Upper lobe of right lung (tissue), 1 donor: ENCODE data around the gene LIPA. TPM values are rescaled to one million over a fixed set of nuclear protein-coding genes. Genes with fewer than 3 reads are reported as not detected.
A peak's percentile ranks its signal among the peaks of the same experiment; 100 is the strongest.

Experiments used
- ATAC-seq: fragments of 200-7000 bp; cut with Tn5 transposase; one replicate; pipeline ENCODE4 v1.9.1; 2020; ENCODE audit warnings: mild to moderate bottlenecking, moderate library complexity
- DNase-seq: peaks from one replicate; pipeline ENCODE4 v3.0.0-alpha.2; 2020
- H3K27ac ChIP-seq: fragments of 200-600 bp; one replicate; pipeline ENCODE4 v1.8.0; 2022
- H3K27me3 ChIP-seq: fragments of 200-600 bp; one replicate; pipeline ENCODE4 v1.8.0; 2022; ENCODE audit warnings: mild to moderate bottlenecking
- H3K36me3 ChIP-seq: fragments of 200-600 bp; one replicate; pipeline ENCODE4 v1.8.0; 2022
- H3K4me1 ChIP-seq: fragments of 200-600 bp; one replicate; pipeline ENCODE4 v1.8.0; 2022
- H3K4me3 ChIP-seq: fragments of 200-600 bp; one replicate; pipeline ENCODE4 v1.8.0; 2022; ENCODE audit warnings: mild to moderate bottlenecking
- H3K9me3 ChIP-seq: fragments of 200-600 bp; one replicate; pipeline ENCODE4 v1.8.0; 2022
- intact Hi-C: fragments of 100-400 bp; cut with DNase I; formaldehyde crosslinking; loops from one replicate; pipeline ENCODE4 v1.11.0; 2022
- total RNA-seq: library from RNA; stranded (reverse); fragmentation: NEBNext Ultra II Directional; extraction: Animal tissue kit (Norgen Biotek cat#: 25700); gene quantifications from one replicate; pipeline ENCODE4 v1.2.1, GENCODE V29; 2021
- TF ChIP-seq, protein P1 (sequence below): fragments of 200-600 bp; IDR thresholded peaks from one replicate; pipeline ENCODE4 v1.8.0; 2022; ENCODE audit warnings: antibody characterized with exemption
- donor health status: DM: no; HTN: yes; CAD: no; lungs with severe emphysema.

LIPA gene
- total RNA-seq, 1 donor from 2014 or later: 194 TPM

DNA sequence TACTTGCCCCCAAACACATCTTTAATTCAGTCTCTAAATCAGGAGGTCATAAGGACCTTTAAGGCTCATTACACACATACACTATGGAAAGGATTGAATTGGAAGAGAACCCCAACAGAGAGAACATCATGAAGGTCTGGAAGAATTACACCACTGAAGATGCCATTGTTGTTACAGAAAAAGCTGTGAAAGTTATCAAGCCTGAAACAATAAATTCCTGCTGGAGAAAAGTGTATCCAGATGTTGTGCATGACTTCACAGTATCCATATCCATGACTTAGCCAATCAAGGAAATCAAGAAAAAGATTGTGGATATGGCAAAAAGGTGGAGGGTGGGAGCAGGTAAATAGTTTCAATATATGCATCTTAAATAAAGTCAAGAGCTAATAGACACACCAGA, 13.7 kb downstream of the LIPA start:
- TF ChIP-seq, protein P1, sequence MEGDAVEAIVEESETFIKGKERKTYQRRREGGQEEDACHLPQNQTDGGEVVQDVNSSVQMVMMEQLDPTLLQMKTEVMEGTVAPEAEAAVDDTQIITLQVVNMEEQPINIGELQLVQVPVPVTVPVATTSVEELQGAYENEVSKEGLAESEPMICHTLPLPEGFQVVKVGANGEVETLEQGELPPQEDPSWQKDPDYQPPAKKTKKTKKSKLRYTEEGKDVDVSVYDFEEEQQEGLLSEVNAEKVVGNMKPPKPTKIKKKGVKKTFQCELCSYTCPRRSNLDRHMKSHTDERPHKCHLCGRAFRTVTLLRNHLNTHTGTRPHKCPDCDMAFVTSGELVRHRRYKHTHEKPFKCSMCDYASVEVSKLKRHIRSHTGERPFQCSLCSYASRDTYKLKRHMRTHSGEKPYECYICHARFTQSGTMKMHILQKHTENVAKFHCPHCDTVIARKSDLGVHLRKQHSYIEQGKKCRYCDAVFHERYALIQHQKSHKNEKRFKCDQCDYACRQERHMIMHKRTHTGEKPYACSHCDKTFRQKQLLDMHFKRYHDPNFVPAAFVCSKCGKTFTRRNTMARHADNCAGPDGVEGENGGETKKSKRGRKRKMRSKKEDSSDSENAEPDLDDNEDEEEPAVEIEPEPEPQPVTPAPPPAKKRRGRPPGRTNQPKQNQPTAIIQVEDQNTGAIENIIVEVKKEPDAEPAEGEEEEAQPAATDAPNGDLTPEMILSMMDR: no peak
- intact Hi-C loops: no loop called here
- Histone ChIP-seq H3K9me3 (no peaks in the 10 kb centered on the region), H3K4me3 (no peak overlapping the region), H3K27ac (no peak overlapping the region), H3K4me1 (peaks cover 5% of the 10 kb centered on the region), H3K36me3 (peaks cover 17% of the 10 kb centered on the region), H3K27me3 (no peaks in the 10 kb centered on the region)
- ATAC-seq (no peak), DNase-seq (no peak)

- peaks cover 17% of the 10 kb centered on the region for H3K36me3 ChIP-seq
- H3K4me1 ChIP-seq: no peaks in the 10 kb centered on the region
- H3K4me3 ChIP-seq: no peak overlapping the region
- DNase-seq: no peak
- no peaks in the 10 kb centered on the region for H3K27me3 ChIP-seq
- TF ChIP-seq, protein P1: no peak
- no peak overlapping the region for H3K27ac ChIP-seq
- H3K9me3 ChIP-seq: no peaks in the 10 kb centered on the region
- intact Hi-C loops: no loop called here
- no peak for ATAC-seq
These were observed 15.3 kb downstream of the LIPA start for GRCh38 chr10:89236226-89236797.

DNA sequence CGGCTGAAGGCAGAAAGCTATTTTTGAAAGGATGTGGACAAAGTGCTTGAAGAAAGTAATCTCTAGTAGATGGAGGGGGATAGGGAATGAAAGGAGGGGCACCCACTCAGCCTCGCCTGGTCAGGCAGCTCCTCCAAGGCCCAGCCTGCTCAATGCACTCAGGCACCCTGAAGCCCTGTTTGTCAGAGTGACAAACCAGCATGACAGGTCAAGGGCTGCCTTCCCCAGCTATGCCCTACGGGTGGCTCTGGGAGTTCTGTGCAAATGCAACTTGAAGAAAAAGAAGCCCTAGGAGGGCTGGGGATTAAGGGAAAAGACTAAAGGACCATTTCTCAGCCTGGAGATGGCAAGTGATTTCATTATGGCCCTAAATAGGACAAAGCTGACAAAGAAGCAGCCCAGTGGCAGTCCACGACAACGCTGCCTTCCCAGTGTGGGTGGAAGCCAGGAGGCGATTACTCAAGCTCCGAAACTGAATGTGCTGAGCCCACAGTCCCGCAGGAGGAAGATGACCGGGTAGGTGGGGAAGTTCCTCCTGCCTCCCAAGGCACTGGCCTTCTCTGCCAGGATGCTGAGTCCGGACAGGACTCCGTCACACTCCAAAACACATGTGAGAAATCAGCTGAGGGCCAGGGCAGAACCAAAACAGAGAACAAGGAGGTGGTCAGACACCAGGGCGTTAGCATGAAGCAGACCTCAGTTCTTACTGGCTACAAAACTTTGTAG, 16.3 kb downstream of the LIPA start:
- intact Hi-C loops: no loop called here
- TF ChIP-seq, protein P1: no peak
- DNase-seq (peak; percentile 80), ATAC-seq (peak; percentile 95)
- Histone ChIP-seq H3K4me1 (no peaks in the 10 kb centered on the region), H3K27ac (no peak overlapping the region), H3K36me3 (peaks cover 17% of the 10 kb centered on the region), H3K9me3 (no peaks in the 10 kb centered on the region), H3K27me3 (no peaks in the 10 kb centered on the region), H3K4me3 (no peak overlapping the region)

GRCh38 chr10:89233033-89233432, 18.5 kb downstream of the LIPA start:
- no peak overlapping the region for H3K27ac ChIP-seq
- H3K27me3 ChIP-seq: no peaks in the 10 kb centered on the region
- H3K4me3 ChIP-seq: no peak overlapping the region
- ATAC-seq (no peak), DNase-seq (no peak)
- H3K9me3 ChIP-seq: no peaks in the 10 kb centered on the region
- intact Hi-C loops: no loop called here
- H3K4me1 ChIP-seq: no peaks in the 10 kb centered on the region
- TF ChIP-seq, protein P1: no peak
- peaks cover 10% of the 10 kb centered on the region for H3K36me3 ChIP-seq

GRCh38 chr10:89228962-89229361, 22.6 kb downstream of the LIPA start:
- H3K4me1 ChIP-seq: peaks cover 6% of the 10 kb centered on the region
- no peak overlapping the region for H3K4me3 ChIP-seq
- intact Hi-C loops: no loop called here
- no peaks in the 10 kb centered on the region for H3K27me3 ChIP-seq
- ATAC-seq (no peak), DNase-seq (no peak)
- H3K9me3 ChIP-seq: no peaks in the 10 kb centered on the region
- H3K36me3 ChIP-seq: peaks cover 9% of the 10 kb centered on the region
- H3K27ac ChIP-seq: no peak overlapping the region
- TF ChIP-seq, protein P1: no peak
